Tibial artery (tissue), 4 donors: Measurements from ENCODE around the gene TMEM141.
"Not testable (repeated sequence)": the region's sequence is repeated elsewhere in the genome, so short reads cannot be mapped to it uniquely, and the experiment has no call there.

Source experiments
- DNase-seq, 2 donors: peaks; one replicate each; pipeline ENCODE4 v3.0.0-alpha.2; 2019
- H3K27ac ChIP-seq, 2 donors: fragments of 200-600 bp; sonication (generic) in 1 of 2; 1 replicate in 1 of 2; 2 replicates in 1 of 2; pipeline ENCODE4 v1.5.1; 2018 to 2019; ENCODE audit warnings: mild to moderate bottlenecking in 1 of 2
- H3K27me3 ChIP-seq, 2 donors: fragments of 200-600 bp; sonication (generic) in 1 of 2; one replicate each; pipeline versions ENCODE4 v1.5.1 to v1.6.0; 2016 to 2019
- H3K36me3 ChIP-seq, 3 donors: fragments of 200-600 bp; sonication (generic) in 2 of 3; one replicate each; pipeline ENCODE4 v1.5.1; 2016 to 2019; ENCODE audit warnings: mild to moderate bottlenecking in 2 of 3
- H3K4me1 ChIP-seq, 4 donors: fragments of 200-600 bp; sonication (generic) in 2 of 4; 1 replicate in 3 of 4; 2 replicates in 1 of 4; pipeline ENCODE4 v1.5.1; 2016 to 2019
- H3K4me3 ChIP-seq, 2 donors: fragments of 200-600 bp; sonication (generic) in 1 of 2; 1 replicate in 1 of 2; 2 replicates in 1 of 2; pipeline ENCODE4 v1.5.1; 2018 to 2019; ENCODE audit warnings: mild to moderate bottlenecking in 2 of 2
- H3K9me3 ChIP-seq, 3 donors: fragments of 200-600 bp; sonication (generic) in 1 of 3; one replicate each; pipeline ENCODE4 v1.5.1; 2016 to 2019
- intact Hi-C: fragments of 100-400 bp; cut with DNase I; formaldehyde crosslinking; loops from one replicate; pipeline ENCODE4 v1.15.0; 2023; ENCODE audit warnings: low total_unique reads
- TF ChIP-seq, protein P1 (sequence below), 2 experiments: fragments of 200-600 bp in 1 of 2; fragments of 450-650 bp in 1 of 2; IDR thresholded peaks; one replicate each; pipeline ENCODE4 v1.5.1; 2017 to 2019; ENCODE audit warnings: antibody characterized with exemption in 2 of 2, mild to moderate bottlenecking in 1 of 2, moderate library complexity in 1 of 2

The TMEM141 gene

DNA sequence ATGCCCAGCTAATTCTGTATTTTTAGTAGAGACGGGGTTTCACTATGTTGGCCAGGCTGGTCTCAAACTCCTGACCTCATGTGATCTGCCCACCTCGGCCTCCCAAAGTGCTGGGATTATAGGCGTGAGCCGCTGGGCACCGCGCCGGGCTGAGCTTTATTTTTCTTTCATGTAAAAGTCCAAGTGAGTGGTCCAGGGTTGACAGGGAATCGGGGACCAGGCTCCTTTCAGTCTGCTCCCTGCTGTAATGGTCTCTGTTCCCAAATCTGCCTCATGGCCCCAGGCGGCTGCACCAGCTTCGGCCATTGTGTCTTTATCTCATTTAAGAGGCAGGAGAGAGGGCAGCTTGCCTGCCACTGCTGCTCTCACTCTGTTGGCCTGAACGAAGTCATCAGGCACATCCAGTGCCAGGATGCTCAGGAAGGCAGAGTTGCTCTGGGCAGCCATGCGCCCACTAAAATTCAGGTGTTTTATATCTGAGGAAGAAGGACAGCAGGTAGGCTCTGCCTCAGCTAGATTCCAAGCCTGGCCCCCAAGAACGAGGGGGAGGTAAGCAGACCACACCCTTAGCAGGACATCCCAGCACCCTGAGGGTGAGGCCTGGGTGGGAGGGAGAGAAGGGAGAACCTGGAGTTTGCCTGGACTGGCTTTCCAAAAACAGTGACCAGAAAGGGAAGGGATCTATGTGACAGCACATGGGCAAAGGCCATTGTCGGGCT is 3.3 kb downstream of the TMEM141 start:
- no peaks in the 10 kb centered on the region for H3K9me3 ChIP-seq
- peaks cover 0 to 36% (median 14%) of the 10 kb centered on the region in 4 donors for H3K4me1 ChIP-seq
- no peak overlapping the region for H3K27ac ChIP-seq
- H3K27me3 ChIP-seq: peaks cover 0 to 45% of the 10 kb centered on the region in 2 donors
- H3K36me3 ChIP-seq: peaks cover 0 to 19% (median 0%) of the 10 kb centered on the region in 3 donors
- no peak for DNase-seq
- TF ChIP-seq, protein P1, sequence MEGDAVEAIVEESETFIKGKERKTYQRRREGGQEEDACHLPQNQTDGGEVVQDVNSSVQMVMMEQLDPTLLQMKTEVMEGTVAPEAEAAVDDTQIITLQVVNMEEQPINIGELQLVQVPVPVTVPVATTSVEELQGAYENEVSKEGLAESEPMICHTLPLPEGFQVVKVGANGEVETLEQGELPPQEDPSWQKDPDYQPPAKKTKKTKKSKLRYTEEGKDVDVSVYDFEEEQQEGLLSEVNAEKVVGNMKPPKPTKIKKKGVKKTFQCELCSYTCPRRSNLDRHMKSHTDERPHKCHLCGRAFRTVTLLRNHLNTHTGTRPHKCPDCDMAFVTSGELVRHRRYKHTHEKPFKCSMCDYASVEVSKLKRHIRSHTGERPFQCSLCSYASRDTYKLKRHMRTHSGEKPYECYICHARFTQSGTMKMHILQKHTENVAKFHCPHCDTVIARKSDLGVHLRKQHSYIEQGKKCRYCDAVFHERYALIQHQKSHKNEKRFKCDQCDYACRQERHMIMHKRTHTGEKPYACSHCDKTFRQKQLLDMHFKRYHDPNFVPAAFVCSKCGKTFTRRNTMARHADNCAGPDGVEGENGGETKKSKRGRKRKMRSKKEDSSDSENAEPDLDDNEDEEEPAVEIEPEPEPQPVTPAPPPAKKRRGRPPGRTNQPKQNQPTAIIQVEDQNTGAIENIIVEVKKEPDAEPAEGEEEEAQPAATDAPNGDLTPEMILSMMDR (IDR thresholded peaks at IDR 0.05): no peak
- no peak overlapping the region for H3K4me3 ChIP-seq
- intact Hi-C loops: loop anchor here (5.0 kb wide), 1 partner anchor 148 kb away; the partner anchor contains the start of gene FBXW5

DNA sequence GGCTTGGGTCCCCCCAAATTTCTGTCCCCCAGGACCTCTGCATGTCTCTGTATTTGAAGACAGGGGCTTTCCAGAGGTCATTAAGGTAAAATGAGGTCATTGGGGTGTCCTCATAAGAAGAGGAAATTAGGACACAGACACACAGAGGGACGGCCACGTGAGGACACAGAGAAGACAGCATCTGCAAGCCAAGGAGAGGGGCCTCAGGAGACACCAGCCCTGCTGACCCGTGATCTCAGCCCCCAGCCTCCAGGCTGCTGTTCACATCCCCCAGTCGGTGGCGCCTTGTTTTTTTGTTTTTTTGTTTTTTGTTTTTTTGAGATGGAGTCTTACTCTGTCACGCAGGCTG is 3.8 kb downstream of the TMEM141 start:
- Histone ChIP-seq H3K4me1 (peaks cover 0 to 41% (median 19%) of the 10 kb centered on the region in 4 donors), H3K27ac (no peak overlapping the region), H3K9me3 (no peaks in the 10 kb centered on the region), H3K36me3 (peaks cover 0 to 19% (median 0%) of the 10 kb centered on the region in 3 donors), H3K27me3 (peaks cover 0 to 50% of the 10 kb centered on the region in 2 donors), H3K4me3 (no peak overlapping the region)
- TF ChIP-seq, protein P1 (IDR thresholded peaks at IDR 0.05): no peak
- intact Hi-C loops: loop anchor here (5.0 kb wide), 1 partner anchor 147 kb away; the partner anchor contains the start of gene FBXW5
- no peak for DNase-seq

DNA sequence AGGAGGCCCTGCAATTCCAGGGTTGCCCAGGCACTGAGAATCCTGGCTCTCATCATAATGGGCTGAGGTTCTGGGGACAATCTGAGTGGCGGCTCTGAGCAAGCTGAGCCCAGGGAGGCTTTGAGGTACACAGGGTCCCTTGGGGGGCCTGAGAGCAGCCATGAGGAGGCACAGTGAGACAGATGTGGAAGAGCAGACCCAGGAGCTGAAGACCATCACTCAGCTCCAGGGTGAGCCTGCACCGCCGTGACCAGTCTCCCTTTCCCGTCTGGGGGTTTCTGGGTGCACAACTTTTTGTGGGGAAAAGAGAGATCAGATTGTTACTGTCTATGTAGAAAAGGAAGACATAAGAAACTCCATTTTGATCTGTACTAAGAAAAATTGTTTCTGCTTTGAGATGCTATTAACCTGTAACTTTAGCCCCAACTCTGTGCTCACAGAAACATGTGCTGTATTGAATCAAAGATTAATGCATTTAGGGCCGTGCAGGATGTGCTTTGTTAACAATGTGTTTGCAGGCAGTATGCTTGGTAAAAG is 5.2 kb downstream of the TMEM141 start, which contains the start of gene CCDC183:
Gene CCDC183 (plus strand): TSS at position 101 of the 537 bp plus-strand sequence. CDS start 60 bp downstream, at position 161.
- TF ChIP-seq, protein P1 (IDR thresholded peaks at IDR 0.05): no peak
- Histone ChIP-seq H3K9me3 (no peaks in the 10 kb centered on the region), H3K4me3 (no peak within 1 kb of the TSS), H3K36me3 (peaks cover 0 to 19% (median 0%) of the 10 kb centered on the region in 3 donors), H3K4me1 (peaks cover 0 to 47% (median 26%) of the 10 kb centered on the region in 4 donors), H3K27ac (no peak within 1 kb of the TSS), H3K27me3 (peaks cover 0 to 64% of the 10 kb centered on the region in 2 donors)
- intact Hi-C loops: no loop called here
- DNase-seq: no peak

- H3K27ac ChIP-seq, DNase-seq, intact Hi-C loops, H3K9me3 ChIP-seq, H3K4me3 ChIP-seq: not testable (repeated sequence)
- Histone ChIP-seq H3K4me1 (peaks cover 0 to 44% (median 23%) of the 10 kb centered on the region in 4 donors), H3K27me3 (peaks cover 0 to 69% of the 10 kb centered on the region in 2 donors), H3K36me3 (peaks cover 0 to 19% (median 0%) of the 10 kb centered on the region in 3 donors)
These were observed 5.7 kb downstream of the TMEM141 start for GRCh38 chr9:136796775-136797347.

DNA sequence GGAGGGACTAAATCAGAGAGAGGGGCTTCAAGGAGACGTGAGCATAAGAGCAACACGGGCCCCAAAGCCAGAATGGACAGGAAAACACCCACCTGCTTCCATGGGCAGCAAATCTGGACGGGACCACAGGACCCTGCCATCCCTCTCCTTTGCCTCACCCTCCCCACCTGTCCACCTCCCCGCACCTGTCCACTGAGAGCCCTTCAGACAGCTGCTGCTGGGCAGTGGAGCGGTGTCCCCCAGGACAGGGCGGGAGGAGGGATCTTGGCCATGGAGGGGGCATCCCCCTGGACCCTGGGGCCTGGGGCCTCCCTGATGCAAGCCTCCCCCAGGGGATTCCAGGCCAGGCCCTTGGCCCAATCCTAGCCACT is 7.5 kb downstream of the TMEM141 start:
- DNase-seq: no peak
- Histone ChIP-seq H3K9me3 (no peaks in the 10 kb centered on the region), H3K4me1 (peaks cover 0 to 29% (median 18%) of the 10 kb centered on the region in 4 donors), H3K36me3 (peaks cover 0 to 5% (median 0%) of the 10 kb centered on the region in 3 donors), H3K27ac (no peak overlapping the region), H3K4me3 (no peak overlapping the region), H3K27me3 (peaks cover 0 to 86% of the 10 kb centered on the region in 2 donors)
- TF ChIP-seq, protein P1 (IDR thresholded peaks at IDR 0.05): no peak
- intact Hi-C loops: no loop called here
